Ishikawa (cell line): Measurements from ENCODE around the gene SMARCC1.

Experiments used
- CEBPB ChIP-seq: IDR thresholded peaks from 2 replicates; pipeline ENCODE4 v1.6.1; 2012
- CREB1 ChIP-seq: IDR thresholded peaks from 2 replicates; pipeline ENCODE4 v1.6.1; 2012; ENCODE audit warnings: low read depth
- EGR1 ChIP-seq: IDR thresholded peaks from 2 replicates; pipeline ENCODE4 v1.6.1; 2012
- EP300 ChIP-seq: IDR thresholded peaks from 2 replicates; pipeline ENCODE4 v1.6.1; 2012; ENCODE audit warnings: borderline replicate concordance
- FOXM1 ChIP-seq: IDR thresholded peaks from 2 replicates; pipeline ENCODE4 v1.6.1; 2012; ENCODE audit warnings: low read depth, borderline replicate concordance
- NFIC ChIP-seq: IDR thresholded peaks from 2 replicates; pipeline ENCODE4 v1.6.1; 2012
- RAD21 ChIP-seq: IDR thresholded peaks from 2 replicates; pipeline ENCODE4 v1.6.1; 2012; ENCODE audit warnings: low read depth
- TAF1 ChIP-seq: IDR thresholded peaks from 2 replicates; pipeline ENCODE4 v1.6.1; 2012; ENCODE audit warnings: low read depth, mild to moderate bottlenecking
- TCF12 ChIP-seq: IDR thresholded peaks from 2 replicates; pipeline ENCODE4 v1.6.1; 2012; ENCODE audit warnings: low read depth
- TEAD4 ChIP-seq: IDR thresholded peaks from 2 replicates; pipeline ENCODE4 v1.6.1; 2012
- YY1 ChIP-seq: IDR thresholded peaks from 2 replicates; pipeline ENCODE4 v1.6.1; 2012; ENCODE audit warnings: low read depth
- ZBTB7A ChIP-seq: IDR thresholded peaks from 2 replicates; pipeline ENCODE4 v1.6.1; 2012; ENCODE audit warnings: low read depth
- TF ChIP-seq, protein P1 (sequence below): IDR thresholded peaks from 2 replicates; pipeline ENCODE4 v1.6.1; 2012
- TF ChIP-seq, protein P2 (sequence below): IDR thresholded peaks from 2 replicates; pipeline ENCODE4 v1.6.1; 2012
- TF ChIP-seq, protein P3 (sequence below): IDR thresholded peaks from 2 replicates; pipeline ENCODE4 v1.6.1; 2012; ENCODE audit warnings: low read depth, mild to moderate bottlenecking

SMARCC1 gene

DNA sequence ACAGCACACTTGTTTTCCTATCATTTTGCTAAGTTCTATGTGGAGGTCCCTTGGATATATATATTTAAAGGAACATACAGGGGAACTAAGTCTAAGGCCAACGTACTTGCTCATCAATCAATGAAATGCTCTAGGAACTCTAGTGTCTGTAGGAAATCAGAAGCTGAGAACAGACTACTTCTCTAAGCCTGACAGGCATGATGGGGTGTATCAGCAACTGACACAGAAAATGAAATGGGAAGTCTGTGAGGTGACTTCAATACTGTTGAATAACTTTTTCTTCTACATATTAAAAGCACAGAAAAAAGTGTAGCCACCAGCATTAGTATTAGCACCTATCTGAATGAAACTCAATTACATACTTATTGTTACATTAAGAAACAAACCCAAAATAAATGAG lies 146.2 kb downstream of the SMARCC1 start:
- TF ChIP-seq RAD21, result no peak
- TF ChIP-seq CREB1, result no peak
- TF ChIP-seq EP300, result no peak
- TF ChIP-seq CEBPB, result no peak
- TF ChIP-seq TAF1, result no peak
- TF ChIP-seq EGR1, result no peak
- no peak for TF ChIP-seq ZBTB7A
- TF ChIP-seq, protein P1, sequence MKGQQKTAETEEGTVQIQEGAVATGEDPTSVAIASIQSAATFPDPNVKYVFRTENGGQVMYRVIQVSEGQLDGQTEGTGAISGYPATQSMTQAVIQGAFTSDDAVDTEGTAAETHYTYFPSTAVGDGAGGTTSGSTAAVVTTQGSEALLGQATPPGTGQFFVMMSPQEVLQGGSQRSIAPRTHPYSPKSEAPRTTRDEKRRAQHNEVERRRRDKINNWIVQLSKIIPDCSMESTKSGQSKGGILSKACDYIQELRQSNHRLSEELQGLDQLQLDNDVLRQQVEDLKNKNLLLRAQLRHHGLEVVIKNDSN, result no peak
- no peak for TF ChIP-seq NFIC

DNA sequence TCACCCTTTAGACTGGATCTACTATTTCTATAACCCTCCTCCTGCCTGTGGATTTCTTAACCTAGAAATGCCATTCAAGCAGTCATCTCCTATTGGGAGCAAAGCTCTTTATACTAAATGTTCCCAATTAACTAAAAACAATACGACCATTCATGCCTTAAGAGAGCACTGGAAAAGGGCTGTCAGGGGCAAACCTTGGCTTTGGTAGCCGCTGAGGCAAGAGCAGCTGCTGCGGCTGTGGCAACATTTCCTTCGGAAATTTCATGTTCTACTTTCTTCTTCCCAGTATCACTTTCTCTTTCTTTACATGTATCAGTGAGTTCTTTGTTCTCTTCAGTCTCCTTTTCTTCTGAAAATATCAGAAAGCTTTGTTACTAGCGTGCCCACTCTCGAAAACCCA lies 146.7 kb downstream of the SMARCC1 start:
- no peak for TF ChIP-seq EGR1
- no peak for TF ChIP-seq CREB1
- no peak for TF ChIP-seq TEAD4
- no peak for TF ChIP-seq FOXM1
- TF ChIP-seq, protein P2, sequence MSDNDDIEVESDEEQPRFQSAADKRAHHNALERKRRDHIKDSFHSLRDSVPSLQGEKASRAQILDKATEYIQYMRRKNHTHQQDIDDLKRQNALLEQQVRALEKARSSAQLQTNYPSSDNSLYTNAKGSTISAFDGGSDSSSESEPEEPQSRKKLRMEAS, result no peak
- TF ChIP-seq CEBPB, result no peak
- TF ChIP-seq NFIC, result no peak
- no peak for TF ChIP-seq EP300

DNA sequence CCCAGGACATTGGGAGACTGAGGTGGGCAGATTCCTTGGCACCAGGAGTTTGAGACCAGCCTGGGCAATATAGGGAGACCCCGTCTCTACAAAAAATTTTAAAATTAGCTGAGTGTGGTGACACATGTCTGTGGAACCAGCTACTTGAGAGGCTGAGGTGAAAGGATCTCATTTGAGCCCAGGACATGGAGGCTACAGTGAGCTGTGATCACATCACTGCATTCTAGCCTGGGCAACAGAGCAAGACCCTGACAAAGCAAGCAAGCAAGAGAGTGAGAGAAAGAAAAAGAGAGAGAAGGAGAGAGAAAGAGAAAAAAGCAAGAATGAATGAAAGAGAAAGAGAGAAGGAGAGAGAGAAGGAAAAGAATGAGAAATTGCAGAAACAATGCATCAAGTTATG lies 150.9 kb downstream of the SMARCC1 start:
- TF ChIP-seq TCF12, result no peak
- no peak for TF ChIP-seq TAF1
- no peak for TF ChIP-seq CEBPB
- TF ChIP-seq RAD21, result no peak

DNA sequence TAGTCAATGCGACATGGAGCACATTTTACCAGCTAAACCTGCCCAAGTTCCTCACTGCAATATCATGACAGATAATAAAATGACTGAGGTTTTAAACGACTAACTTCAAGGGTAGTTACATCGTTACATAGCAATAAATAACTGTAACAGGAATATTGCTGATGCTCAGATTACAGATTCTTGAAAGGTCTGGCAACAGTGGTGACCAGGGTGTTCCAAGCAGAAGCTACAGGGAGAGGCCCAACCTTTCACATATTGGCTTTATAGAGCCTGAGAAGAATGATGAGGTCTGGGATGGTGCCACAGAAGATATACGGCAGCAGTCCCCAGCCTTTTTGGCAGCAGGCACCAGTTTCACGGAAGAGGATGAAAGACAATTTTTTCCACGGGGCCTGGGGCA lies 151.9 kb downstream of the SMARCC1 start:
- TF ChIP-seq CREB1 (no peak), TEAD4 (no peak), NFIC (no peak), RAD21 (no peak), FOXM1 (no peak), CEBPB (no peak)

DNA sequence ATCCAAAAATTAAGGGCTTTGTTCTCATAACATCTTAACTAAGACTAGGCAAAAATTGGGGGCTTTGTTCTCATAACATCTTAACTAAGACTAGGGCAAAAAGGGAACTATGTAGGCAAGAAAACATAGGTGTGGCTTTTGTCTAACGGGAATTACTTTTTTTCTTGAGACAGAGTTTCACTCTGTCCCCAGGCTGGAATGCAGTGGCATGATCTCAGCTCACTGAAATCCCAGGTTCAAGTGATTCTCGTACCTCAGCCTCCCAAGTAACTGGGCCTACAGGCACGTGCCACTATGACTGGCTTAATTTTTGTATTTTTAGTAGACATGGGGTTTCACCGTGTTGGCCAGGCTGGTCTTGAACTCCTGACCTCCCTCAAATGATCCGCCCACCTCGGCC lies 153.3 kb downstream of the SMARCC1 start:
- TF ChIP-seq, protein P3, sequence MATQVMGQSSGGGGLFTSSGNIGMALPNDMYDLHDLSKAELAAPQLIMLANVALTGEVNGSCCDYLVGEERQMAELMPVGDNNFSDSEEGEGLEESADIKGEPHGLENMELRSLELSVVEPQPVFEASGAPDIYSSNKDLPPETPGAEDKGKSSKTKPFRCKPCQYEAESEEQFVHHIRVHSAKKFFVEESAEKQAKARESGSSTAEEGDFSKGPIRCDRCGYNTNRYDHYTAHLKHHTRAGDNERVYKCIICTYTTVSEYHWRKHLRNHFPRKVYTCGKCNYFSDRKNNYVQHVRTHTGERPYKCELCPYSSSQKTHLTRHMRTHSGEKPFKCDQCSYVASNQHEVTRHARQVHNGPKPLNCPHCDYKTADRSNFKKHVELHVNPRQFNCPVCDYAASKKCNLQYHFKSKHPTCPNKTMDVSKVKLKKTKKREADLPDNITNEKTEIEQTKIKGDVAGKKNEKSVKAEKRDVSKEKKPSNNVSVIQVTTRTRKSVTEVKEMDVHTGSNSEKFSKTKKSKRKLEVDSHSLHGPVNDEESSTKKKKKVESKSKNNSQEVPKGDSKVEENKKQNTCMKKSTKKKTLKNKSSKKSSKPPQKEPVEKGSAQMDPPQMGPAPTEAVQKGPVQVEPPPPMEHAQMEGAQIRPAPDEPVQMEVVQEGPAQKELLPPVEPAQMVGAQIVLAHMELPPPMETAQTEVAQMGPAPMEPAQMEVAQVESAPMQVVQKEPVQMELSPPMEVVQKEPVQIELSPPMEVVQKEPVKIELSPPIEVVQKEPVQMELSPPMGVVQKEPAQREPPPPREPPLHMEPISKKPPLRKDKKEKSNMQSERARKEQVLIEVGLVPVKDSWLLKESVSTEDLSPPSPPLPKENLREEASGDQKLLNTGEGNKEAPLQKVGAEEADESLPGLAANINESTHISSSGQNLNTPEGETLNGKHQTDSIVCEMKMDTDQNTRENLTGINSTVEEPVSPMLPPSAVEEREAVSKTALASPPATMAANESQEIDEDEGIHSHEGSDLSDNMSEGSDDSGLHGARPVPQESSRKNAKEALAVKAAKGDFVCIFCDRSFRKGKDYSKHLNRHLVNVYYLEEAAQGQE, result no peak
- TF ChIP-seq TEAD4 (no peak), NFIC (no peak)

DNA sequence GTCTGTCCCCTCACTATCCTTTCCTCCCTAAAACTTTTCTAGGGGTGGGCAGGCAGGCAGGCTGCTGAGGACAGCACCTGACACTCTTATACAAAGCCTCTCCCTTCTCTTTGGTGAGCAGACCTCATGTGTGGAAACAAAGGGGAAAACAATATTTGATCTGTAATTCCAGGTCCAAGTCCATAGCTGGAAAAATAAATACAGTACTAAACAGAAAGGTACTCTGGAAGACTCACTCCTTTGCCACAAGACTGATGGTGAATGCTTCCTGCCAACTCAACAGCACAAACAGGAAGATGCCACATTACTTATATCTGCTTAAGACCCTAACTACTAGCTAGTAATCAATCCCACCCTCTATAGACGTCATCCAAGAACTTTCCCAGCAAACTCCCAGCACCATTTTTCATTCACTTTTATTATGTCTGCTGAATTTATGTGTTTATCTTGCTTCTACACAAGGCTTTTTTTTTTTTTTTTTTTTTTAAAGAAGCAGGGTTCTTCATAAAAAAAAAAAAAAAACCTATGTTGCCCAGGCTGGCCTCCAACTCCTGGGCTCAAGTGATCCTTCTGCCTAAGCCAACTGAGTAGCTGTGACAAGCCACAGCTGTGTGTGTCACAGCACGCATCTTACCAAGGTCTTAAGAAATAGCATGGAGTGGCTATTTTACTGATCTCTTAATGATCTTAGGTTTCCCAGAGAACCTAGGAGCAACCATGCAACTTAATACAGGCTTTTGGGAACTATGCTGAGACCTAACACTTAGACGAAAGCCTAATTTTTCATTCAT lies 158.8 kb downstream of the SMARCC1 start:
- no peak for TF ChIP-seq FOXM1

DNA sequence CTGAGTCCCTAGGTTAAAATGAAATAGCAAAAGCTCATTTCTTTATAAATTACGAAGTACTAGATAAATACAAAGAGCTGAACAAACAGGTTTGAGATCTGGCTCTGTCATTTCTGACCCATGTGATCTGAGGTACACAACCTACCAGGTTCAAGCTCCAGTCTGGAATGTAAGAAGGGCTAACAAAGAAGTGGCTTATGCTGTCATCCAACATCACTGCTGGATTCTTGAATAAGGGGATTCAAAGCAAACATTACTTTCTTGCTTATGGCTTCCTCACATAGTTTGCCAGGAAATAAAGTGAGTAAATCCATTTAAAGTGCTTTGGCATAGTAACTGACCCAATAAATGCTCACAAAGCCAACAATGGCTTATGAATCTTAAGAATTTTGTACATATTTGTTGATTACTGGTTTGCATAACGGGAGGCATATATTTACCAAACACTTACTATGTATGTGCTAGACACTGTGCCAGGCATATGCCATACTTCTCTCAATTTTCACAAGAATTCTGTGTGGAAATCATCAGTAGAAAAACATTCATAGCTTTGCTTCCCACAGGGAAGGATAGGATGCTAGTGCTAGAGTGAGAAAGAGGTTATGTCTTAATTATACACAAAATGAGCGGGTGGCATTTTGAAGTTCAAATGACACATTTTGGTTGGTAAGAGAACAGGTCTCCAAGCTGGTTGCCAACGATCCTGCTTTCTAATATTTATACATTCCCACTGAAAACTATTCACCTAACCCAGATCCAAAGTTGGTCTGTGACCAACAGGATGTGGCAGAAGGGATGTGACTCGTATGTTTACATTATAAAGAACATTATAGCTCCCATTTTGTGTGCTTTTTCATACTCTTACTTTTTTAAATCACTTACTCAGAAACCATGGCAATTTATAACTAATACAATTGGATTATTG lies 164.3 kb downstream of the SMARCC1 start:
- TF ChIP-seq NFIC, result no peak
- no peak for TF ChIP-seq EGR1
- TF ChIP-seq CREB1, result no peak
- no peak for TF ChIP-seq TCF12
- TF ChIP-seq YY1, result no peak
- no peak for TF ChIP-seq TAF1
- no peak for TF ChIP-seq ZBTB7A
- no peak for TF ChIP-seq RAD21
- no peak for TF ChIP-seq EP300
- no peak for TF ChIP-seq FOXM1
- TF ChIP-seq, protein P1, result no peak

DNA sequence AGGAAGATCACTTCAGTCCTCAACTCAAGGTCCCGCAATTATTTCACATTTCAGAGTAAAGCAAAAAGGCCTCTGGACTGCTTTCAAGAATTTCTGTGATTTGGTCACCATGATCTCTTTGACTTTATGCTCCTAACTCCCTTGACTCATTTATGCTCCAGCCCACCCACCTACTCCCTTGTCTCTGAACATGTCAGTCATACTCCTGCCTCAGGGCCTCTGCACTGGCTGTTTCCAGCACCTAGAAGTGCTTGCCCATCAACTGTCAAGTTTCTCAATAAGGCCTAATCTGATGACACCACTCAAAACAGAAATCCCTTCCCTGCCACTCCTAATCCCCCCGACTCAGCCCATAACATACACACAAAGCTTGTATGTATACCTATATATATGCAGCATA lies 166.9 kb downstream of the SMARCC1 start:
- TF ChIP-seq TEAD4, result no peak
- TF ChIP-seq, protein P1, result no peak
